Inferior parietal cortex (tissue), 1 donor: ENCODE data around the gene ANTXRL.
"Not testable (repeated sequence)": the region's sequence is repeated elsewhere in the genome, so short reads cannot be mapped to it uniquely, and the experiment has no call there.

Source experiments
- DNase-seq: peaks from one replicate; pipeline ENCODE4 v3.0.0-alpha.2; 2016; ENCODE audit errors: extremely low spot score

The ANTXRL gene

GRCh38 chr10:46294641-46295220 lies 7.9 kb downstream of the ANTXRL start:
- no peak for DNase-seq

DNA sequence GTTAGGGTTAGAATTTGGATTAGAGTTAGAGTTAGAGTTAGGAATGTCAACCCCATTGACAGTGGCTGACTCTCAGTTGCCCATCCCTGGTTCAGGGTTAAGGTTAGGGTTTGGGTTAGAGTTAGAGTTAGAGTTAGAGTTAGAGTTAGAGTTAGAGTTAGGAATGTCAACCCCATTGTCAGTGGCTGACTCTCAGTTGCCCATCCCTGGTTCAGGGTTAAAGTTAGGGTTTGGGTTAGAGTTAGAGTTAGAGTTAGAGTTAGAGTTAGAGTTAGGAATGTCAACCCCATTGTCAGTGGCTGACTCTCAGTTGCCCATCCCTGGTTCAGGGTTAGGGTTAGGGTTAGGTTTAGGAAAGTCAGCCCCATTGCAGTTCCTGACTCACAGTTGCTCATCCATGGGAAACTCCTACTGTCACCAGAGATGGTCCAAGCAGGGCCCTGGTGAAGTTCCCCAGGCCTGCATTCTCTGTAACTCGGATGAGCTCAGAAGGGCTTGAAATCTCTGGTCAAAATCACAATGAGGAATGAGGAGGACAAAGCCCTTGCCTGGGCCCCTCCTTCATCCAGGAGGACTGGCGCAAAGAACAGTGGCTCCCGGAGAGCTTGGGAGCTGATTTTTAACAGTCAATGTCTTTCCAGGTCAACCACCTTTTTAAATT lies 8.7 kb downstream of the ANTXRL start:
- DNase-seq, result not testable (repeated sequence)

GRCh38 chr10:46296086-46296485 lies 9.3 kb downstream of the ANTXRL start:
- DNase-seq, result not testable (repeated sequence)

- no peak for DNase-seq
These were observed 9.9 kb downstream of the ANTXRL start for GRCh38 chr10:46296641-46297141.

DNA sequence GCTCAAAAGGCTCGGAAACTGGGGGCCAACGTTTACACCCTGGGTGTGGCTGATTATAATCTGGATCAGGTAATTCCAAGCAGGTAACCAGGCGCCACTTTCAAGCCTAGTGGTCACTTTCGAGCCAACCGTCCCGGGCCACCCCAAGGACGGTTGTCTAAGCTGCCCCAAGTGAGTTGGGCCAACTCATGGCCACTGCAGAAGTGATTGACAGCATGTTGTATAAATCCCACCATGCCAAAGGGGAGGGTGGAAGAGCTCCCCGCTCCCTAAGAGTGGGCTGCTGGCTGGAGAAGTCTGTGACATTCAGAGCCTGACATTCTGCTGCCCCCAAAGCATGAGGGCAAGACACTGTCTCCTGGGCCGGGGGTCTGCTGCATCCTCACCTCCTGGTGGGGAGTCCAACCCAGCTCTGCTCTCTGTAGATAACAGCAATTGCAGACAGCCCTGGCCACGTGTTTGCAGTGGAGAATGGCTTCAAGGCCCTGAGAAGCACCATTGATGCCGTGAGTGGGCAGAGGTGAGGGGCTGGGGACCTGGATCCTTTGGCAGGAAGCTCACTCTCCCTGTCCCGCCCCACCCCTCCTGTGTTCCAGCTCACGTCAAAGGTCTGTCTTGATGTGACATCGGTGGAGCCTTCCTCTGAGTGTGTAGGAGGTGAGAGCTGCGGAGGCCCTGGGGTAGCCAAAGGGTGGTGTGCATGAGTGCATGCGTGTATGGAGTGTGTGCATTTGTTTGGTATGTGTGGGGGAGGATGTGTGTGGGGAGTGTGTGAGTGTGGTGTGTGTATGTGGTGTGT lies 10.8 kb downstream of the ANTXRL start:
- no peak for DNase-seq

GRCh38 chr10:46298477-46299285 lies 11.9 kb downstream of the ANTXRL start:
- DNase-seq, result no peak

DNA sequence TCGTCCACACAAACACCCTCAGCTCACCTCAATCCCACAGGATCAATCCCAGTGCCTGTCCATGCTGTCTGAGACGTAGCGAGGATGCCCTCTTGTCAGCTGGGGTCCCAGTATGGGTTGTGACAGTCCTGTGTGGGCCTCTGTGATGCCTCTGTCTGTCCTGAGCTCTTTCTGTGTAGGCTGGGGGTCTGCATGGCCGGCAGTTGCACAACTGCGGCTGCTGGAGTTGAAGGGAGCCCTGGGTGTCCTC lies 12.4 kb downstream of the ANTXRL start:
- no peak for DNase-seq

- DNase-seq, result no peak
These were observed 13.0 kb downstream of the ANTXRL start for GRCh38 chr10:46299536-46300369.

GRCh38 chr10:46300370-46300711 lies 13.5 kb downstream of the ANTXRL start:
- not testable (repeated sequence) for DNase-seq

DNA sequence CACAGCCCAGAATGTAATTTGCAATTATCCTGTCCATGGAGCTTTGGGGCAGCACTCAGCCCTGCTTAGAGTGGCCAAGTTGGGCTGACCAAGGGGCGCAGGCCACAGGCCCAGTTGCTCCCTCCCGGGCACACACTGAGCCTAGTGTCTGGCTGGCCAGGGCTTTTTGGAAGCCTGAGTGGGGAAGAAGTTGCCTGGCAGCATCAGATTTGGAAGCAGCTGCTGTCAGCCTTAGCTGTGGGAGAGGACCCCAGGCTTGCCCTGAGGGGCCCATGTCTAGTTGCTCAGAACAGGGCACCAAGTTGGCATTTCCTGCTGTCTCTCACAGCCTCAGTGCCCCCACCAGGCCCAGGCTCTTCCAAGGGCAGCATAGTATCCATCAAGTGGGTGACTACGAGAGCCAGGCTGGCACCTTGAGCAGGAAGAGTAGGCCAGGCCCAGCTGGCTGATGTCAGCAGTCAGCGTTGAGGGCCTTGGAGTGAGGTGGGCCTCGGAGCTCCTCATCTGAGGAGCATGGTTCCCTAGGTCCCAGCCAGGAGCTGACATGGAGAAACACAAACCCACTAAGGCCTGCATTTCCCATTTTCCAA lies 14.4 kb downstream of the ANTXRL start:
- no peak for DNase-seq

GRCh38 chr10:46301721-46302479 lies 15.1 kb downstream of the ANTXRL start:
- no peak for DNase-seq

DNA sequence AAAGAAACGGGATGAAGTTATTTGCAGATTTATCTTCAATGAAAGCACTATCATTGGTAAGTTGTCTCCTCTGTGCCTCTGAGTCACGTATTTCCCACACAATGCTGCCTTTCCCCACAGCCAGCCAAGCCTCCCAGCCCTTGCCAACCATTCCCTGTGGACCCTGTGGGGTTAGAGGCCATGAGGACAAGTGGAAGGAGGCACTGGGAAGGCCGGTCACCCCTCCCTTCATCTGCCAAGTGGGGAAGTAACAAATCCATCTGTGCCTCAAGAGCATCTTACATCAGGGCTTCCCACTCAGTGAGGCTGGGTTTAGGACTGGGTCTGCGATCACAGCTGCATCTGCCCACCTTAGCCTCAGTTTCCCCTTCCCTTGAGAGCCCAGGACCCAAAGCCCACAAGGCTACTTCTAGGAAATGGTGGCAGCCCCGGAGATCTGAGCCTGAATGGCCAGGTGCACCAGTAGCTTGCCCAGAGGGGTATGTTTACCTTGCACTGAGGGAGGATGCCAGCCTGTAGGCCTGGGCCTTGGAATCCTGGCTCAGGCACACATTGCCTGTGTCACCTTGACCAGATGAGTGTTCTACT lies 16.1 kb downstream of the ANTXRL start:
- DNase-seq, result not testable (repeated sequence)

DNA sequence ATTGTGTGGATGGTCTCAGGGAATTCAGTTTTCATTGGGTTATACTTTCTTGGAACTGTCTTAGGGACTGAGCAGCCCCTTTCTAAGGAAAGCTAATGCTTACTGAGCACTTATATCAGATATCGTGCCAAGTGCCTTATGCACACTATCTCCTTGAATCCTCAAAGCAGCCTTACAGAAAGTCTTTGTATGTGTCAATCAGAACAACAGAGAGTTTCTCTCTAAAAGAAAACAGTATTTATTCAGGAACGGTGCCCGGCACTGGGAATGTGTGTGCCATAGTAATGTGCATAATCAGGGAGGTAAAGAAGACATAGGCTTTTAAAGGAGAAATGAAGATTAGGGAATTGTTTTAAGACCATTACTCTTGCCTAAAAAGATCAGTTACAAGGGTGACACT lies 17.3 kb downstream of the ANTXRL start:
- DNase-seq, result no peak

DNA sequence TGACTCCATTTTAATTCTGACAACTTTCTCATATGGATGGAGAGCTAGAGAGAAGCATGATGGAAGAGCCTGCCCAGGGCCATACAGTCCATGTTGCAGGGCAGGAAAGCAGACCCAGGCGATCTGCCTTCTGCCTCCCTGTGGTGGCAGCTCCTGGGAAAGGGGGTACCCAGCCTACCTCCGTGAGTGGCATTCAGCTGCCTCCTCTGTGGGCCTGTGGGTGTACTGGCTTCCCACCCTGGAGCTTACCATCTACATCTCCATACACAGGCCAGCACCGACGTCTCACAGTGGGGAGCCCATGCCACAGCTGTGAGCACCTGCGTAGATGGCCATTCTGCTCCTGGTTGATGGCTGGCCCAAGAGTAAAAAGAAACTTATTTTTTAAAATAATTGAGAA lies 17.9 kb downstream of the ANTXRL start:
- DNase-seq, result not testable (repeated sequence)

GRCh38 chr10:46305079-46305818 lies 18.5 kb downstream of the ANTXRL start:
- DNase-seq, result no peak

- no peak for DNase-seq
These were observed 19.2 kb downstream of the ANTXRL start for GRCh38 chr10:46305986-46306385.

GRCh38 chr10:46306516-46307184 lies 19.9 kb downstream of the ANTXRL start:
- no peak for DNase-seq

- no peak for DNase-seq
These were observed 20.7 kb downstream of the ANTXRL start for GRCh38 chr10:46307281-46308112.
